H9 (cell line): ENCODE data around the gene SLC38A9. TPM values are rescaled to one million over a fixed set of nuclear protein-coding genes. Genes with fewer than 3 reads are reported as not detected.

Source experiments
- DNase-seq: peaks from one replicate; pipeline ENCODE4 v3.0.0-alpha.2; 2017
- H2AFZ ChIP-seq: one replicate; pipeline ENCODE4 v1.6.1; 2013; ENCODE audit warnings: mild to moderate bottlenecking, low read length, control low read depth, moderate library complexity
- H2AK5ac ChIP-seq: 2 replicates; pipeline ENCODE4 v1.6.1; 2013; ENCODE audit warnings: low read length, control low read depth, mixed read lengths; ENCODE audit not compliant: insufficient read length
- H2BK120ac ChIP-seq: one replicate; pipeline ENCODE4 v1.6.1; 2013; ENCODE audit warnings: low read depth, mild to moderate bottlenecking, low read length, control low read depth, inconsistent platforms; ENCODE audit not compliant: poor library complexity, severe bottlenecking
- H2BK12ac ChIP-seq: 2 replicates; pipeline ENCODE4 v1.6.1; 2013; ENCODE audit warnings: low read length, control low read depth, mixed read lengths, low read depth; ENCODE audit not compliant: insufficient read length
- H2BK15ac ChIP-seq: 2 replicates; pipeline ENCODE4 v1.6.1; 2013; ENCODE audit warnings: low read depth, low read length, control low read depth
- H2BK20ac ChIP-seq: one replicate; pipeline ENCODE4 v1.6.1; 2013; ENCODE audit warnings: low read depth, mild to moderate bottlenecking, low read length, control low read depth, inconsistent platforms; ENCODE audit not compliant: poor library complexity, severe bottlenecking
- H2BK5ac ChIP-seq: 2 replicates; pipeline ENCODE4 v1.6.1; 2013; ENCODE audit warnings: low read length, control low read depth, mixed read lengths; ENCODE audit not compliant: insufficient read length
- H3K14ac ChIP-seq: 2 replicates; pipeline ENCODE4 v1.6.1; 2013; ENCODE audit warnings: low read length, control low read depth; ENCODE audit not compliant: insufficient read depth
- H3K18ac ChIP-seq: 2 replicates; pipeline ENCODE4 v1.6.1; 2013; ENCODE audit warnings: low read depth, mild to moderate bottlenecking, mixed read lengths, low read length, control low read depth; ENCODE audit not compliant: insufficient read length
- H3K23ac ChIP-seq: 2 replicates; pipeline ENCODE4 v1.6.1; 2013; ENCODE audit warnings: low read length, control low read depth, mixed read lengths, low read depth; ENCODE audit not compliant: insufficient read length
- H3K23me2 ChIP-seq: 2 replicates; pipeline ENCODE4 v1.6.1; 2013; ENCODE audit warnings: low read depth, mild to moderate bottlenecking, mixed read lengths, low read length, control low read depth; ENCODE audit not compliant: insufficient read length, poor library complexity, severe bottlenecking
- H3K27ac ChIP-seq: 2 replicates; pipeline ENCODE4 v1.5.1; 2013; ENCODE audit warnings: low read length, control low read depth, mixed read lengths, low read depth; ENCODE audit not compliant: insufficient read length
- H3K27me3 ChIP-seq: 2 replicates; pipeline ENCODE4 v1.6.1; 2013; ENCODE audit warnings: low read length, control low read depth, inconsistent platforms; ENCODE audit not compliant: insufficient read depth
- H3K4ac ChIP-seq: 2 replicates; pipeline ENCODE4 v1.6.1; 2013; ENCODE audit warnings: low read depth, mild to moderate bottlenecking, control low read depth, inconsistent platforms, low read length, moderate library complexity
- H3K4me1 ChIP-seq: 2 replicates; pipeline ENCODE4 v1.6.1; 2013; ENCODE audit warnings: low read length, control low read depth, inconsistent platforms; ENCODE audit not compliant: insufficient read depth
- H3K4me2 ChIP-seq: 2 replicates; pipeline ENCODE4 v1.6.1; 2013; ENCODE audit warnings: low read length, control low read depth, mixed read lengths; ENCODE audit not compliant: insufficient read length, insufficient read depth
- H3K56ac ChIP-seq: 2 replicates; pipeline ENCODE4 v1.6.1; 2013; ENCODE audit warnings: low read depth, mild to moderate bottlenecking, mixed read lengths, low read length, control low read depth; ENCODE audit not compliant: insufficient read length
- H3K79me1 ChIP-seq: 2 replicates; pipeline ENCODE4 v1.6.1; 2013; ENCODE audit warnings: low read depth, mild to moderate bottlenecking, moderate library complexity, low read length, control low read depth, inconsistent platforms; ENCODE audit not compliant: insufficient read depth, poor library complexity, severe bottlenecking
- H3K79me2 ChIP-seq: 2 replicates; pipeline ENCODE4 v1.6.1; 2013; ENCODE audit warnings: low read length, control low read depth, inconsistent platforms; ENCODE audit not compliant: insufficient read depth
- H3K9ac ChIP-seq: 2 replicates; pipeline ENCODE4 v1.6.1; 2013; ENCODE audit warnings: low read length, control low read depth, mixed read lengths; ENCODE audit not compliant: insufficient read length; ENCODE audit errors: extremely low read depth
- H3K9me3 ChIP-seq: one replicate; pipeline ENCODE4 v1.6.1; 2013; ENCODE audit warnings: low read depth, low read length, inconsistent platforms; ENCODE audit not compliant: control insufficient read depth
- H3T11ph ChIP-seq: one replicate; pipeline ENCODE4 v1.6.1; 2013; ENCODE audit warnings: mild to moderate bottlenecking, low read length, control low read depth, inconsistent platforms
- H4K20me1 ChIP-seq: one replicate; pipeline ENCODE4 v1.6.1; 2013; ENCODE audit not compliant: control insufficient read depth, insufficient read length, insufficient read depth
- H4K5ac ChIP-seq: 2 replicates; pipeline ENCODE4 v1.6.1; 2013; ENCODE audit warnings: low read depth, mild to moderate bottlenecking, mixed read lengths, low read length, control low read depth; ENCODE audit not compliant: insufficient read length
- H4K8ac ChIP-seq: replicated peaks from 2 replicates; pipeline ENCODE4 v1.6.1; 2013; ENCODE audit warnings: low read length, control low read depth, mixed read lengths, low read depth; ENCODE audit not compliant: insufficient read length
- H4K91ac ChIP-seq: 2 replicates; pipeline ENCODE4 v1.6.1; 2013; ENCODE audit warnings: low read depth, mild to moderate bottlenecking, moderate library complexity, mixed read lengths, low read length, control low read depth; ENCODE audit not compliant: insufficient read length
- H3K27ac Mint-ChIP-seq, 3 experiments: 2 replicates in 2 of 3; 3 replicates in 1 of 3; pipeline ENCODE4 v1.8.0; 2020 to 2021; ENCODE audit warnings: mixed read lengths in 3 of 3, mild to moderate bottlenecking in 1 of 3, moderate library complexity in 1 of 3
- H3K27me3 Mint-ChIP-seq: 2 replicates; pipeline ENCODE4 v1.8.0; 2021; ENCODE audit warnings: low read depth, mild to moderate bottlenecking, moderate library complexity, mixed read lengths
- H3K36me3 Mint-ChIP-seq, 3 experiments: 2 replicates in 2 of 3; 3 replicates in 1 of 3; pipeline ENCODE4 v1.8.0; 2020 to 2021; ENCODE audit warnings: low read depth in 3 of 3, mixed read lengths in 3 of 3; ENCODE audit not compliant: insufficient read depth in 1 of 3
- H3K4me1 Mint-ChIP-seq, 2 experiments: 2 replicates each; pipeline ENCODE4 v1.8.0; 2020; ENCODE audit warnings: mixed read lengths in 2 of 2
- H3K4me3 Mint-ChIP-seq, 2 experiments: 2 replicates in 1 of 2; 3 replicates in 1 of 2; pipeline ENCODE4 v1.8.0; 2020 to 2021; ENCODE audit warnings: mild to moderate bottlenecking in 2 of 2, mixed read lengths in 2 of 2, moderate library complexity in 1 of 2
- H3K9me3 Mint-ChIP-seq, 2 experiments: 2 replicates in 1 of 2; 3 replicates in 1 of 2; pipeline ENCODE4 v1.8.0; 2020; ENCODE audit warnings: mild to moderate bottlenecking in 2 of 2, mixed read lengths in 2 of 2, moderate library complexity in 1 of 2
- WGBS: extraction: QIAGEN DNeasy Blood & Tissue Kit; methylation state at CpG from one replicate; pipeline ENCODE4 v1.1.7; 2013; ENCODE audit warnings: missing lambda C conversion rate, low lambda C conversion rate, mixed read lengths; ENCODE audit not compliant: insufficient read length; ENCODE audit errors: extremely low coverage; 5-methylcytosine and 5-hydroxymethylcytosine counted together
- total RNA-seq: library from RNA; stranded (reverse); gene quantifications from 2 replicates; pipeline ENCODE4 v1.2.1, GENCODE V29; 2021
- TF ChIP-seq, protein P1 (sequence below): fragments of 200-600 bp; sonication (generic); conservative IDR thresholded peaks from 3 replicates; pipeline ENCODE4 v1.8.0; 2021; ENCODE audit warnings: antibody characterized with exemption, mild to moderate bottlenecking

Gene SLC38A9
- total RNA-seq, 1 experiment from 2014 or later, result 48.5 TPM

DNA sequence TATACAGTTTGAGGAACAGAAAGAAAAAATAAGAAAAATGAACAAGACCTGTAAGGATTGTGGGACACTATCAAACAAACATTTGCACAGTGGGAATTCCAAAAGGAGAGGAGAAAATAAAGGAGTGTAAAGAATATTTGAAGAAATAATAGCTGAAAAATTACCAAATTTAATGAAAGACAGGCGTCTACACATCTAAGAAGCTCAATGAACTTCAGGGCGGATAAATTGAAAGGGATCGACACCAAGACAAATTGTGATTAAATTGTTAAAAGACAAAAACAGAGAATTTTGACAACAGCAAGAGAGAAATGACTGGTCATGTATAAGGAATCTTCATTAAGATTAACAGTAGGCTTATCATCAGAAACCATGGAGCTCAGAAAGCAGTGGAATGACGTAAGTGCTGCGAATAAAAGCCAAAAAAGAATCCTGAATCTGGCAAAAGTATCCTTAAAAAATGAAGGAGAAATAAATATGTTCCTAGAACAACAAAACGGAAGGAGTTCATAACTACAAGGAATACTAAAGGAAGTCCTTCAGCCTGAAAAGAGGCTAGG is 3.5 kb upstream of the SLC38A9 start:
- no peak for DNase-seq
- H3K27ac Mint-ChIP-seq, result no peak overlapping the region
- no peak overlapping the region for H3K4me2 ChIP-seq
- no peaks in the 10 kb centered on the region for H3K79me1 ChIP-seq
- H2BK120ac ChIP-seq, result no peak overlapping the region
- no peak overlapping the region for H3K4me3 Mint-ChIP-seq
- no peak overlapping the region for H4K91ac ChIP-seq
- H2BK5ac ChIP-seq, result no peak overlapping the region
- peaks cover 12% of the 10 kb centered on the region for H3K23me2 ChIP-seq
- 0 out of 2 replicates have a peak, but pooled peaks cover 6% of the 10 kb centered on the region for H3K79me2 ChIP-seq
- H3K4me1 Mint-ChIP-seq, result peaks cover 12 to 16% of the 10 kb centered on the region in 2 experiments
- H3K23ac ChIP-seq, result no peak overlapping the region
- H4K20me1 ChIP-seq, result no peaks in the 10 kb centered on the region
- H3K4me1 ChIP-seq, result peaks cover 3% of the 10 kb centered on the region; the same call in 1 of the 2 replicates
- no peaks in the 10 kb centered on the region for H3K27me3 ChIP-seq
- peaks cover 11 to 42% (median 26%) of the 10 kb centered on the region in 3 experiments; a peak in 6 of 7 replicates for H3K36me3 Mint-ChIP-seq
- H3T11ph ChIP-seq, result no peak overlapping the region
- TF ChIP-seq, protein P1, sequence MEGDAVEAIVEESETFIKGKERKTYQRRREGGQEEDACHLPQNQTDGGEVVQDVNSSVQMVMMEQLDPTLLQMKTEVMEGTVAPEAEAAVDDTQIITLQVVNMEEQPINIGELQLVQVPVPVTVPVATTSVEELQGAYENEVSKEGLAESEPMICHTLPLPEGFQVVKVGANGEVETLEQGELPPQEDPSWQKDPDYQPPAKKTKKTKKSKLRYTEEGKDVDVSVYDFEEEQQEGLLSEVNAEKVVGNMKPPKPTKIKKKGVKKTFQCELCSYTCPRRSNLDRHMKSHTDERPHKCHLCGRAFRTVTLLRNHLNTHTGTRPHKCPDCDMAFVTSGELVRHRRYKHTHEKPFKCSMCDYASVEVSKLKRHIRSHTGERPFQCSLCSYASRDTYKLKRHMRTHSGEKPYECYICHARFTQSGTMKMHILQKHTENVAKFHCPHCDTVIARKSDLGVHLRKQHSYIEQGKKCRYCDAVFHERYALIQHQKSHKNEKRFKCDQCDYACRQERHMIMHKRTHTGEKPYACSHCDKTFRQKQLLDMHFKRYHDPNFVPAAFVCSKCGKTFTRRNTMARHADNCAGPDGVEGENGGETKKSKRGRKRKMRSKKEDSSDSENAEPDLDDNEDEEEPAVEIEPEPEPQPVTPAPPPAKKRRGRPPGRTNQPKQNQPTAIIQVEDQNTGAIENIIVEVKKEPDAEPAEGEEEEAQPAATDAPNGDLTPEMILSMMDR, result no peak
- no peak overlapping the region for H3K14ac ChIP-seq
- peaks cover 32 to 33% of the 10 kb centered on the region in 2 experiments for H3K9me3 Mint-ChIP-seq
- no peak overlapping the region for H3K56ac ChIP-seq
- no peak overlapping the region for H4K8ac ChIP-seq
- no peaks in the 10 kb centered on the region for H3K9me3 ChIP-seq
- H3K27ac ChIP-seq, result no peak overlapping the region
- H3K27me3 Mint-ChIP-seq, result no peaks in the 10 kb centered on the region; the same call in none of the 2 replicates
- H3K4ac ChIP-seq, result no peak overlapping the region
- no peak overlapping the region for H2AFZ ChIP-seq
- no peak overlapping the region for H4K5ac ChIP-seq
- no peak overlapping the region for H2AK5ac ChIP-seq
- H2BK20ac ChIP-seq, result no peak overlapping the region
- no peak overlapping the region for H2BK12ac ChIP-seq
- H3K9ac ChIP-seq, result no peak overlapping the region
- H2BK15ac ChIP-seq, result no peak overlapping the region
- no peak overlapping the region for H3K18ac ChIP-seq
- no CpG with 5 or more reads among the region's 6 CpGs for WGBS
